ENCODE measurements around the gene HRH2. TPM values are rescaled to one million over a fixed set of nuclear protein-coding genes. Genes with fewer than 3 reads are reported as not detected.

HRH2 gene
- total RNA-seq, 4 donors from 2014 or later, result 1.7 to 6.1 (median 2.6) TPM

DNA sequence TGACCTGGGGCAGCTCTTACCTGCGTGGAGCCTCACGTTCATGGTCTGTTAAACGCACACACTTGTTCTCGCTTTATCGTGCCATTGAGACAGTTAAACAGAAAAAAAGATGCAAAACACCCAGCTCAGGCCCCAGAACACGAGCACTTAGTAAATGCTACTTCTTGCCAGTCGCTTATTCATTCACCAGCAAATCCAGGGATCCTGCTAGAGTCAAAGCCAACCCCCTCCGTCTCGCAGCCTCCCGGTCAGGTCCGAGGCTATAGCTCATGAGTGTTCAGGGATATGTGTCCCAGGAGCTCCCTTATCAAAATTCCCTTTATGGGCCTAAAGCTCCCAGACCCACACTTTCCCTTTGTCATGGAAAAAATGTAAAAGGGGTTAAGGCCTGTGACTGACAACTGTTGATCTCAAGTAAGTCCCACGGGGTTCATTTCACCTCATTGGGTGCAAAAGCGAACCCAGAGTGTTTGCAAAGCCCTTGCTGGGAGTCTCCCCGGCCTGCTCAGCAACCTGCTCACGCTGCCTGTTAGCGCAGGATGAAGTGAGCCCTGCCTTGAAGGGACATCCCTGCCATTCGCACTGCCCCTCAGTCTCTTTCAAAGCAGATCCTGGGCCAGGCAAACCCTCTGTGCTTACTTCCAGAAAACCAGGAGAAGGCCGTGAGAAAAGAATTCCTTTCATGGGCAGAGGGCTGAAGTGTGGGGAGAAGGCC lies 40.7 kb downstream of the HRH2 start:
- Histone ChIP-seq H3K27me3 (peaks cover 30% of the 10 kb centered on the region), H3K27ac (no peak overlapping the region), H3K36me3 (no peaks in the 10 kb centered on the region), H3K9me3 (peaks cover 0 to 10% (median 0%) of the 10 kb centered on the region in 3 donors), H3K4me3 (no peak overlapping the region), H3K4me1 (no peaks in the 10 kb centered on the region)
- TF ChIP-seq, protein P1, sequence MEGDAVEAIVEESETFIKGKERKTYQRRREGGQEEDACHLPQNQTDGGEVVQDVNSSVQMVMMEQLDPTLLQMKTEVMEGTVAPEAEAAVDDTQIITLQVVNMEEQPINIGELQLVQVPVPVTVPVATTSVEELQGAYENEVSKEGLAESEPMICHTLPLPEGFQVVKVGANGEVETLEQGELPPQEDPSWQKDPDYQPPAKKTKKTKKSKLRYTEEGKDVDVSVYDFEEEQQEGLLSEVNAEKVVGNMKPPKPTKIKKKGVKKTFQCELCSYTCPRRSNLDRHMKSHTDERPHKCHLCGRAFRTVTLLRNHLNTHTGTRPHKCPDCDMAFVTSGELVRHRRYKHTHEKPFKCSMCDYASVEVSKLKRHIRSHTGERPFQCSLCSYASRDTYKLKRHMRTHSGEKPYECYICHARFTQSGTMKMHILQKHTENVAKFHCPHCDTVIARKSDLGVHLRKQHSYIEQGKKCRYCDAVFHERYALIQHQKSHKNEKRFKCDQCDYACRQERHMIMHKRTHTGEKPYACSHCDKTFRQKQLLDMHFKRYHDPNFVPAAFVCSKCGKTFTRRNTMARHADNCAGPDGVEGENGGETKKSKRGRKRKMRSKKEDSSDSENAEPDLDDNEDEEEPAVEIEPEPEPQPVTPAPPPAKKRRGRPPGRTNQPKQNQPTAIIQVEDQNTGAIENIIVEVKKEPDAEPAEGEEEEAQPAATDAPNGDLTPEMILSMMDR (IDR thresholded peaks at IDR 0.05), result no peak
- TF ChIP-seq EP300 (IDR thresholded peaks at IDR 0.05) (no peak), POLR2AphosphoS5 (IDR thresholded peaks at IDR 0.05) (no peak), POLR2A (IDR thresholded peaks at IDR 0.05) (no peak)
- no peak for ATAC-seq
- WGBS, 2 donors (ENCODE audit: low coverage in 1 of 2), result 76 to 80% methylated on average over 10 to 11 of the region's 18 CpGs

- H3K27me3 ChIP-seq, result peaks cover 13% of the 10 kb centered on the region
- H3K36me3 ChIP-seq, result no peaks in the 10 kb centered on the region
- no peak for TF ChIP-seq EP300 (IDR thresholded peaks at IDR 0.05)
- TF ChIP-seq, protein P1 (IDR thresholded peaks at IDR 0.05), result peak in 2 of 4 experiments; percentile 19 to 30
- no peaks in the 10 kb centered on the region for H3K4me1 ChIP-seq
- ATAC-seq, result no peak
- peaks cover 0 to 13% (median 0%) of the 10 kb centered on the region in 3 donors for H3K9me3 ChIP-seq
- 81 to 82% methylated on average over 5 of the region's 5 CpGs for WGBS, 2 donors (ENCODE audit: low coverage in 1 of 2)
- H3K27ac ChIP-seq, result no peak overlapping the region
- H3K4me3 ChIP-seq, result no peak overlapping the region
Measured at GRCh38 chr5:175700991-175701390, 43.1 kb downstream of the HRH2 start.

DNA sequence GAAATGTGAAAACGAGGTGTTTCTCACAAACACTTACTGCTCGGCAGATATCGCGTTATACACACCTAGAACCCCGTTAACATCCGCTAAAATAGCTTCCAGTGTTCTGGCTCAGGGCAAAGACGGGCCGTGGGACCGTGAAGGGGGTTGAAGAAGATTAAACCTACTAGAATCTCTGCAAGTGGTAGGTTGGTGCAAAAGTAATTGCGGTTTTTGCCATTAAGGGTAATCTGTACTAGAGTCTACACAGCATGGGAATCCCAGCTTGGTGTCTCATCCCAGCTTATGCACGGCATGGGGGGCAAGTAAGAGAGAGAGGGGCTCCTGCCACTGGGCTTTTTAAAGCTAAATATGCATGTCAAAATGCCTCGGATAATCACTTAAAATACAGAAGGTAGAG lies 43.9 kb downstream of the HRH2 start:
- Histone ChIP-seq H3K9me3 (peaks cover 0 to 13% (median 0%) of the 10 kb centered on the region in 3 donors), H3K4me3 (no peak overlapping the region), H3K36me3 (no peaks in the 10 kb centered on the region), H3K4me1 (no peaks in the 10 kb centered on the region), H3K27me3 (peaks cover 13% of the 10 kb centered on the region), H3K27ac (no peak overlapping the region)
- no peak for ATAC-seq
- 80 to 88% methylated on average over 4 to 12 of the region's 12 CpGs for WGBS, 2 donors (ENCODE audit: low coverage in 1 of 2)
- TF ChIP-seq, protein P1 (IDR thresholded peaks at IDR 0.05), result no peak

GRCh38 chr5:175706499-175706898 lies 48.6 kb downstream of the HRH2 start:
- no peaks in the 10 kb centered on the region for H3K4me1 ChIP-seq
- TF ChIP-seq EP300 (IDR thresholded peaks at IDR 0.05) (no peak), POLR2A (IDR thresholded peaks at IDR 0.05) (no peak), POLR2AphosphoS5 (IDR thresholded peaks at IDR 0.05) (no peak)
- TF ChIP-seq, protein P1 (IDR thresholded peaks at IDR 0.05), result no peak
- peaks cover 11% of the 10 kb centered on the region for H3K27me3 ChIP-seq
- WGBS, 2 donors (ENCODE audit: low coverage in 1 of 2), result 40 to 79% methylated on average over 1 to 2 of the region's 6 CpGs
- peaks cover 0 to 13% (median 0%) of the 10 kb centered on the region in 3 donors for H3K9me3 ChIP-seq
- ATAC-seq, result no peak
- no peak overlapping the region for H3K4me3 ChIP-seq
- no peak overlapping the region for H3K27ac ChIP-seq
- no peaks in the 10 kb centered on the region for H3K36me3 ChIP-seq

GRCh38 chr5:175707751-175708375 lies 50.0 kb downstream of the HRH2 start:
- no peak overlapping the region for H3K27ac ChIP-seq
- H3K36me3 ChIP-seq, result no peaks in the 10 kb centered on the region
- TF ChIP-seq, protein P1 (IDR thresholded peaks at IDR 0.05), result no peak
- TF ChIP-seq POLR2AphosphoS5 (IDR thresholded peaks at IDR 0.05) (no peak), EP300 (IDR thresholded peaks at IDR 0.05) (no peak), POLR2A (IDR thresholded peaks at IDR 0.05) (no peak)
- WGBS, 2 donors (ENCODE audit: low coverage in 1 of 2), result 93% methylated on average over 4 of the region's 16 CpGs; no CpG with 5 or more reads in 1 of the 2 donors
- H3K4me1 ChIP-seq, result no peaks in the 10 kb centered on the region
- no peak for ATAC-seq
- H3K9me3 ChIP-seq, result peaks cover 0 to 10% (median 0%) of the 10 kb centered on the region in 3 donors
- H3K27me3 ChIP-seq, result peaks cover 11% of the 10 kb centered on the region
- no peak overlapping the region for H3K4me3 ChIP-seq
